SJSA1 (cell line): ENCODE results near the gene IGFLR1. TPM values are rescaled to one million over a fixed set of nuclear protein-coding genes. Genes with fewer than 3 reads are reported as not detected.

Experiments used
- DNase-seq, 2 experiments: peaks; one replicate each; pipeline ENCODE4 v3.0.0-alpha.2; 2015 to 2020; ENCODE audit warnings: low spot score in 2 of 2, low read depth in 1 of 2
- H3K27ac ChIP-seq: fragments of 250-450 bp; sonication (Bioruptor Pico); 2 replicates; pipeline ENCODE4 v1.5.1; 2020; ENCODE audit warnings: mild to moderate bottlenecking, moderate library complexity
- H3K27me3 ChIP-seq: fragments of 250-450 bp; sonication (Bioruptor Pico); replicated peaks from 2 replicates; pipeline ENCODE4 v1.5.1; 2020; ENCODE audit warnings: mild to moderate bottlenecking, moderate library complexity
- H3K36me3 ChIP-seq: fragments of 250-450 bp; sonication (Bioruptor Pico); 2 replicates; pipeline ENCODE4 v1.5.1; 2020; ENCODE audit warnings: mild to moderate bottlenecking
- H3K4me1 ChIP-seq: fragments of 250-450 bp; sonication (Bioruptor Pico); replicated peaks from 2 replicates; pipeline ENCODE4 v1.6.1; 2021; ENCODE audit warnings: mild to moderate bottlenecking
- H3K4me3 ChIP-seq: fragments of 250-450 bp; sonication (Bioruptor Pico); 2 replicates; pipeline ENCODE4 v1.5.1; 2020; ENCODE audit warnings: mild to moderate bottlenecking
- H3K9me3 ChIP-seq: fragments of 250-450 bp; sonication (Bioruptor Pico); replicated peaks from 2 replicates; pipeline ENCODE4 v1.5.1; 2020; ENCODE audit warnings: mild to moderate bottlenecking
- total RNA-seq: library from RNA; depleted of rRNA; stranded (reverse); fragments of >200 nt; shearing (Covaris generic); gene quantifications from 2 replicates; pipeline ENCODE4 v1.2.3, GENCODE V29; 2014

IGFLR1 gene
- total RNA-seq, 1 experiment from 2014 or later, result 3.7 TPM

- Histone ChIP-seq H3K4me3 (no peak overlapping the region), H3K27me3 (no peaks in the 10 kb centered on the region), H3K36me3 (peaks cover 92% of the 10 kb centered on the region), H3K4me1 (peaks cover 7% of the 10 kb centered on the region), H3K27ac (no peak overlapping the region), H3K9me3 (no peaks in the 10 kb centered on the region)
- DNase-seq, result no peak
Observed at GRCh38 chr19:35723671-35724070, 18.6 kb downstream of the IGFLR1 start.

- Histone ChIP-seq H3K9me3 (no peaks in the 10 kb centered on the region), H3K27ac (no peak overlapping the region), H3K4me3 (no peak overlapping the region), H3K27me3 (no peaks in the 10 kb centered on the region), H3K4me1 (peaks cover 7% of the 10 kb centered on the region), H3K36me3 (peaks cover 89% of the 10 kb centered on the region)
- no peak for DNase-seq
Observed at GRCh38 chr19:35722897-35723296, 19.4 kb downstream of the IGFLR1 start.

GRCh38 chr19:35722461-35722860 lies 19.8 kb downstream of the IGFLR1 start:
- Histone ChIP-seq H3K4me1 (peaks cover 7% of the 10 kb centered on the region), H3K27me3 (no peaks in the 10 kb centered on the region), H3K36me3 (peaks cover 85% of the 10 kb centered on the region), H3K9me3 (no peaks in the 10 kb centered on the region), H3K27ac (no peak overlapping the region), H3K4me3 (no peak overlapping the region)
- no peak for DNase-seq

- Histone ChIP-seq H3K4me3 (no peak overlapping the region), H3K9me3 (no peaks in the 10 kb centered on the region), H3K27ac (no peak overlapping the region), H3K4me1 (peaks cover 15% of the 10 kb centered on the region), H3K36me3 (peaks cover 76% of the 10 kb centered on the region), H3K27me3 (no peaks in the 10 kb centered on the region)
- peak in 1 of 2 experiments; percentile 37 for DNase-seq
Observed at GRCh38 chr19:35721374-35721773, 20.9 kb downstream of the IGFLR1 start.

GRCh38 chr19:35720648-35721047 lies 21.6 kb downstream of the IGFLR1 start:
- no peak for DNase-seq
- no peak overlapping the region for H3K27ac ChIP-seq
- no peak overlapping the region for H3K4me3 ChIP-seq
- H3K4me1 ChIP-seq, result peaks cover 22% of the 10 kb centered on the region
- H3K36me3 ChIP-seq, result peaks cover 68% of the 10 kb centered on the region
- H3K27me3 ChIP-seq, result no peaks in the 10 kb centered on the region
- no peaks in the 10 kb centered on the region for H3K9me3 ChIP-seq

GRCh38 chr19:35720163-35720524 lies 22.1 kb downstream of the IGFLR1 start:
- Histone ChIP-seq H3K4me1 (peaks cover 22% of the 10 kb centered on the region), H3K9me3 (no peaks in the 10 kb centered on the region), H3K27me3 (no peaks in the 10 kb centered on the region), H3K27ac (no peak overlapping the region), H3K4me3 (no peak overlapping the region), H3K36me3 (peaks cover 63% of the 10 kb centered on the region)
- DNase-seq, result no peak

- H3K27me3 ChIP-seq, result no peaks in the 10 kb centered on the region
- H3K9me3 ChIP-seq, result no peaks in the 10 kb centered on the region
- H3K4me1 ChIP-seq, result peaks cover 22% of the 10 kb centered on the region
- peak overlapping the region; percentile 55 for H3K4me3 ChIP-seq
- H3K27ac ChIP-seq, result no peak overlapping the region
- peak in 1 of 2 experiments; percentile 43 for DNase-seq
- H3K36me3 ChIP-seq, result peaks cover 58% of the 10 kb centered on the region
Observed at GRCh38 chr19:35719402-35720162, 22.7 kb downstream of the IGFLR1 start.

GRCh38 chr19:35718345-35719041 lies 23.8 kb downstream of the IGFLR1 start:
- H3K9me3 ChIP-seq, result no peaks in the 10 kb centered on the region
- H3K27me3 ChIP-seq, result no peaks in the 10 kb centered on the region
- peak overlapping the region; percentile 64 for H3K27ac ChIP-seq
- peaks cover 47% of the 10 kb centered on the region for H3K36me3 ChIP-seq
- peaks cover 22% of the 10 kb centered on the region for H3K4me1 ChIP-seq
- DNase-seq, result peak; percentile 12 to 52
- peak overlapping the region; percentile 55 for H3K4me3 ChIP-seq

- Histone ChIP-seq H3K27ac (peak within 1 kb of the TSS; percentile 64), H3K4me1 (peaks cover 22% of the 10 kb centered on the region), H3K36me3 (peaks cover 40% of the 10 kb centered on the region), H3K27me3 (no peaks in the 10 kb centered on the region), H3K9me3 (no peaks in the 10 kb centered on the region), H3K4me3 (peak within 1 kb of the TSS; percentile 55)
- DNase-seq, result peak; percentile 96 to 98
Observed at GRCh38 chr19:35717665-35718344, 24.4 kb downstream of the IGFLR1 start, which contains the start of gene KMT2B. Gene KMT2B (plus strand): TSS chr19:35718003. CDS start chr19:35718019, 16 bp downstream.

GRCh38 chr19:35716801-35717664 lies 25.2 kb downstream of the IGFLR1 start:
- Histone ChIP-seq H3K27me3 (no peaks in the 10 kb centered on the region), H3K9me3 (no peaks in the 10 kb centered on the region), H3K4me3 (peak overlapping the region; percentile 55), H3K27ac (peak overlapping the region; percentile 61), H3K4me1 (peaks cover 22% of the 10 kb centered on the region), H3K36me3 (peaks cover 32% of the 10 kb centered on the region)
- DNase-seq, result peak; percentile 89 to 91

- peak overlapping the region; percentile 55 for H3K4me3 ChIP-seq
- peaks cover 24% of the 10 kb centered on the region for H3K36me3 ChIP-seq
- peaks cover 22% of the 10 kb centered on the region for H3K4me1 ChIP-seq
- H3K27ac ChIP-seq, result no peak overlapping the region
- H3K27me3 ChIP-seq, result no peaks in the 10 kb centered on the region
- no peaks in the 10 kb centered on the region for H3K9me3 ChIP-seq
- DNase-seq, result peak in 1 of 2 experiments; percentile 56
Observed at GRCh38 chr19:35715981-35716800, 26.1 kb downstream of the IGFLR1 start.

- Histone ChIP-seq H3K4me1 (peaks cover 22% of the 10 kb centered on the region), H3K9me3 (no peaks in the 10 kb centered on the region), H3K27me3 (no peaks in the 10 kb centered on the region), H3K36me3 (peaks cover 20% of the 10 kb centered on the region), H3K4me3 (no peak overlapping the region), H3K27ac (no peak overlapping the region)
- DNase-seq, result no peak
Observed at GRCh38 chr19:35715355-35715809, 26.9 kb downstream of the IGFLR1 start.
